A549 (cell line): ENCODE results near the gene SLC46A2.

Experiments
- CTCF ChIP-seq: fragments of >200 bp; sonication (Bioruptor Twin); formaldehyde crosslinking; IDR thresholded peaks from 3 replicates; pipeline ENCODE4 v1.5.1; 2016
- HMGXB4 ChIP-seq: fragments of 250-450 bp; sonication (Bioruptor Pico); IDR thresholded peaks from 2 replicates; pipeline ENCODE4 v1.5.0; 2021; ENCODE audit warnings: mild to moderate bottlenecking, moderate library complexity, borderline replicate concordance
- PBX3 ChIP-seq: IDR thresholded peaks from 2 replicates; pipeline ENCODE4 v1.6.1; 2012
- POLR2A ChIP-seq: IDR thresholded peaks from 2 replicates; pipeline ENCODE4 v1.6.1; 2012; ENCODE audit warnings: mild to moderate bottlenecking, low read length
- TP53 ChIP-seq: fragments of 250-450 bp; sonication (Bioruptor Pico); IDR thresholded peaks from 2 replicates; pipeline ENCODE4 v1.5.0; 2021; ENCODE audit warnings: mild to moderate bottlenecking, moderate library complexity
- ZFP36 ChIP-seq: fragments of 450-650 bp; IDR thresholded peaks from 2 replicates; pipeline ENCODE4 v1.6.1; 2014; ENCODE audit warnings: borderline replicate concordance; ENCODE audit not compliant: partially characterized antibody

GRCh38 chr9:112839331-112839730 lies 51.3 kb downstream of the SLC46A2 start:
- no peak for TF ChIP-seq CTCF
- TF ChIP-seq ZFP36 = no peak
- TF ChIP-seq POLR2A = no peak
- TF ChIP-seq HMGXB4 (CRISPR knock-in tag) = no peak
- no peak for TF ChIP-seq PBX3
- TF ChIP-seq TP53 (CRISPR knock-in tag) = no peak
